NCI-H510A (cell line): ENCODE results near the gene GAS7.
"Not testable (repeated sequence)": the region's sequence is repeated elsewhere in the genome, so short reads cannot be mapped to it uniquely, and the experiment has no call there.

Experiments
- DNase-seq: peaks from one replicate; lab custom pipeline; 2025; lab: John Stamatoyannopoulos, UW

The GAS7 gene

DNA sequence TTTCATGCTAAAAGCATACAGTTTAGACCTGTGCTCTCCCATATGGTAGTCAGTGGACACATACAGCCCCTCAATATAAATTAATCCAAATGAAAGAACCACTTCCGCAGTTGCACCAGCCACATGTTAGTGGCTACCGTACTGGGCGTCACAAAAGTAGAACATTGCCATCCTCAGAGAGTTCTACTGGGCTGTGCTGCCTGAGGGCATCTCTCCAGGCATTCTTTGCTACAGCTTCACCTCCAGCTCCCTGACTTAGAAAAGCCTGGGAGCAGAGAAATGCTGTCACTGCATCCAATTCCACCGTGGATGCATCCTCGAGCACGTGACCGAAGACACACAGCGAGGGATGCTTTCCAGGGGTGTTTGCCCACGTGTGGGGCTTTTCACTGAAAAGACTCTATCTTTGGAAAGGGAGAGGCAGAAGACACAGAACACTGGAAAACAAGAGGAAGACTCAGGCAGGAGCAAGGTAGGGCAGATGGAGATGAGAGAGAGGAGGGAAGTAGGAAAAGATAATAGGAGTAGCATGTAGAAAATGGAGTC is 86.4 kb downstream of the GAS7 start:
- no peak for DNase-seq

DNA sequence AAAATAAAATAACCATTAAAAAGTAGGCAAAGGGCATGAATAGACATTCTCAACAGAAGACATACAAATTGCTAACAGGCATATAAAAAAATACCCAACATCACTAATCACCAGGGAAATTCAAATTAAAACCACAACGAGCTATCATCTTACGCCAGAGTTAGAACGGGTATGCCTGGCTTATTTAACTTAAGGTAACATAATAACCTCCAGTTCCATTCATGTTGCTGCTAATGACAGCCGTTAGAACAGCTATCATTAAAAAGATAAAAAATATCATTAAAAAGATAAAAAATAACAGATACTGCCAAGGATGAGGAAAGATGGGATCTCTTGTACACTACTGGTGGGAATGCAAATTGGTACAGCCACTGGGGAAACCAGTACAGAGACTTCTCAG is 89.3 kb downstream of the GAS7 start:
- no peak for DNase-seq

DNA sequence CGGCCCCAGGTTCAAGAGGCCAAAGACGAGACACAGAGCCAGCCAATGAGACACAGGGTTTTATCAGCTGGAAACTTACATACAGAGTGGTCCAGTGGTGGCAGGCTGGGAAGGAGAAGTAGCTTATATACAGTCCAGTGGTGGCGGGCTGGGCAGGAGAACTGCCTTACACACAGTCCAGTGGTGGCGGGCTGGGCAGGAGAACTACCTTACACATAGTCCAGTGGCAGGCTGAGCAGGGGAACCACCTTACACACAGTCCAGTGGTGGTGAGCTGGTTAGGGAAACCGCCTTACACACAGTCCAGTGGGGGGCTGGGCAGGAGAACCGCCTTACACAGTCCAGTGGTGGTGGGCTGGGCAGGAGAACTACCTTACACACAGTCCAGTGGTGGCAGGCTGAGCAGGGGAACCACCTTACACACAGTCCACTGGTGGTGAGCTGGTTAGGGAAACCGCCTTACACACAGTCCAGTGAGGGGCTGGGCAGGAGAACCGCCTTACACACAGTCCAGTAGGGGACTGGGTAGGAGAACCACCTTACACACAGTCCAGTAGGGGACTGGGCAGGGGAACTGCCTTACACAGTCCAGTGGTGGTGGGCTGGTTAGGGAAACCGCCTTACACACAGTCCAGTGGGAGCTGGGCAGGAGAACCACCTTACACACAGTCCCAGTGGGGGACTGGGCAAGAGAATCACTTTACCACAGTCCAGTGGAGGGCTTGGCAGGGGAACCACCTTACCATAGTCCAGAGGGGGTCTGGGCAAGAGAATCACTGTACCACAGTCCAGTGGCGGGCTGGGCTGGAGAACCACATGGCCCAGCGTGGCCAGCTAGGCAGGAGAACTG is 90.9 kb downstream of the GAS7 start:
- DNase-seq = no peak

DNA sequence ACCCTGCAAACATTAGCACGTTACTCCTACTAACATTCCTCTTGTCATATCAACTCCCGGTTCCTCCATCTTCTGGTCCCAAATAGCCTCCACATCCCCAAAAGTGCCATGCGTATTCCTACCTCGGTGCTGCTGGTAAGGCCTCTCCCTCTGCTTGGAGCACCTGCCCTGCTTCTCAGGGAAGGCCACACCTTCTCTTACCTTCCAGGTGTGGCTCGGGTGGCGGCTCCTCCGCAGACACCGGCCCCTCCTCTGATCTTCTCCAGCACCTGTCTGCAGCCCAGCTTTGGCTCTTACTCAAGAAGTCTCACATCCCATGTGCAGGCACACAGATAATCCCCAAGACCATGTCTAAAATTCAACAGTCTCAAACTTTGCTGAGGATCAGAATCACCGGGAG is 92.3 kb downstream of the GAS7 start:
- DNase-seq = no peak

DNA sequence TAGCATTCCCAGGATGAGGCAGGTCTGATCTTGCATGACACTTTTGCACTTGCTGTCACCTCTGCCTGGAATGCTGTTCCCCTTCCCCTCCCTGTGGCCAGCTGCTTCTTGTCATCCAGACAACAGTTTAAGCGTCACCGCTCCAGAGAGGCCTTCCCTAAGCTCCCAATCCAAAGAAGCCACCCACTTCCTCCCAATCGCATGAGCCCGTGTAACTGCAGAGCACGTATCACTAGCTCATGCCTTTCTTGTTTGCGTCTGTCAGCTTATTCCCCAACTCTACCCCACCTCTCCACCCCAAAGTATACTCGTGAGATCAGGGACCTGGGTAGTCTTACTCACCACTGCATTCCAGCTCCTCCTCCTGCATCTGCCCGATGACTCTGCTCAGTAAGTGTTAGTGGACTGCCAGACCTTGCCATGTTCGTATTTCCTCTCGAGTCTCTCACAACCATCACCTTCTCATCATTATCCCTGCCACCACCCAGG is 92.8 kb downstream of the GAS7 start:
- no peak for DNase-seq

DNA sequence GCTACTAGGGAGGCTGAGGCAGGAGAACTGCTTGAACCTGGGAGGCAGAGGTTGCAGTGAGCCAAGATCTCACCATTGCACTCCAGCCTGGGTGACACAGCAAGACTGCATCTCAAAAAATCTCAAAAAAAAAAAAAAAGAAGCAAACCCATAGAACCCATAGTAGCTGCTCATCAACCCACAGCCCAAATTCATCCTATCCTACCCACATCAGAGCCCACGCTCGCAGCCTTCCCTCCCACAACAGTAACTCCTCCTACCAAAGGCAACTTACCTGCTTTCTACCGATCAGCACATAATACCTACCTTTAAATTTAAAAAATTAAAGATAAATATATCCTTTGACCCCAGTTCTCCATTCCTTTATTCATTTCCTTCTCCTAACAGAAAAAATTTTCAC is 94.7 kb downstream of the GAS7 start:
- DNase-seq = no peak

DNA sequence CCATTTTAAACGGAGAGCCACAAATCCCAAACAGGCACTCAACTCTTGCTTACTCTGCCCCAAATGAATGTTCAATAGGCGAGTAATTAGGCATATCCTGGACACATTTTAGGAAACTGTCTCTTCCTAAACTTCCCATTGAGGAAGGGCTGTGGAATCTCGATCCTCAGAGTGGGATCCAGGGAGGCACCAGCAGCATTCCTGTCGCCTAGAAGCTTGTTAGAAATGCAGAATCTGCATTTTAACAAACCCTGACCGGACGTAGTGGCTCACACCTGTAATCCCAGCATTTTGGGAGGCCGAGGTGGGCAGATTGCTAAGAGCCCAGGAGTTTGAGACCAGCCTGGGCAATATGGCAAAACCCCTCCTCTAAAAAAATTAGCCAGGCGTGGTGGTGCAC is 95.6 kb downstream of the GAS7 start:
- no peak for DNase-seq

DNA sequence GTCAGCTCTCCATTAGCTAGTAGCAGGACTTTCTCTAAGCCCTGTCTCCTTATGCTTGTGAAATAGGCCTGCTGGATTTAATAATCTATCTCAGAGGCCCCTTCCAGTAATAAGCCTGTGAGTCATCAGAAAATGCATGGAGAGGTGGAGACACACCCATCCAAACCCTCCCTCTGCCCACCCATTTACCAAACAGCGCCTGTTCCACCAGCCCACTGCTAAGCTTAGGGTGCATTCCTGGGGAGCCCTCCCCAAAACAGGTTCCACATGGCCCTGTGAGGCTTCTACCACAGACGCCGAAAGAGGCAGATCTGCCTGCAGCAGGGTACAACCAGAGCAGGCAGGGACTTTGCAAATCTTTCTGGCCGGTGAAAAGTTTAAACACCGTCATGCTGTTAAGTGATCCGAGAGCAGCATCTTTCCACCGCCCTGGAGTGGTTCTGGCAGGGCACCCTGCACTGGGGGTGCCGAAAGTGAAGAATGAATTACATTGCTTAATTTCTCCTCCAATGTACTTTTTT is 99.3 kb downstream of the GAS7 start:
- no peak for DNase-seq

DNA sequence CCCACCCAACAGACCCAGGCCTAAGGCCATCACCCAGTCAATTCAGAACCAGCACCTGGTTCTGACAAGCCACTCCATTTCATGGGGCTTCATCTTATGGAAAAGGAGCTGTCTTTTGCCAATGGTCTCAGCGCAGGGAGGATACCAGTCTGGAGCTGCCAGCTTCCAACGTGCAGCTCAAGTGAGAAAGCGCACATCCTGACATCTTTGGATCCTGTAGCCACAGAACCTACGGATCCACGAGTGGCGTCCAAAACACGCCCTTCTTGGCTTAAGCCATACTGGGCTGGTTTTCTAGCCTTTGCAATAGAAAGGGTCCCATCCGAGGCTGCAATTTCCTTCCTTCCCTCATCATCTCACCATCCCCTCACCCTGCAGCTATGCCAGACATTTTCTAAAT is 101.8 kb downstream of the GAS7 start:
- DNase-seq = no peak

DNA sequence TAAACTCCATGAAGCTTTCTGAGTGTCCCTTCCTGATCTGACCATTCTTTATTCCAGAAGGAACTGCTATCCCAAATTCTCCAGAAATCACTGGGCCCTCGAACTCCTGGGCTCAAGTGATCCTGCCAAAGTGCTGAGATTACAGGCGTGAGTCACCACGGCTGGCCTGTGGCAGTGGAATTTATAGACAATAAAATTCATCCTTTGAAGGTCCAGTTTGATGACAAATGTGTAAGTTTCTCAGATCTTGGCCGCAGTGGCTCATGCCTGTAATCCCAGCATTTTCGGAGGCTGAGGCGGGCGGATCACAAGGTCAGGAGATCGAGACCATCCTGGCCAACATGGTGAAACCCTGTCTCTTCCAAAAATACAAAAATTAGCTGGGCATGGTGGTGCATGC is 103.1 kb downstream of the GAS7 start:
- DNase-seq = not testable (repeated sequence)

DNA sequence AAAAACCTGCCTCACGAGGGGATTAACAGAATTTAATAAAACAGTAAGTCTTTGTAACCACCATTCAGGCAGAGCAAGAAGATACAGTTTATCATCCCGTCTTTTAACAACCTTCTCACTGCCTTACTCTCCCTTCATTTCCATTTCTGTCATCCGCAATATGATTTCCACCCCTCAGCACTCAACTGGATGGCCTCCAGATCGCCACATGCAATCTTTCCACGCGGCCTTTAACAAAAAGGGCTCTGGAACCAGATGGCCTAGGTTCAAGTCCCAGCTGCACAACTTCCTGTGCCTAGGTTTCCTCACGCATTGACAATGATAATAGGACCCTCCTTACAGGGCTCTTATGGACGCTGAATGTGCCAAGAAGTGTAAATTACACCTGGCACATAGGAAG is 103.6 kb downstream of the GAS7 start:
- no peak for DNase-seq

DNA sequence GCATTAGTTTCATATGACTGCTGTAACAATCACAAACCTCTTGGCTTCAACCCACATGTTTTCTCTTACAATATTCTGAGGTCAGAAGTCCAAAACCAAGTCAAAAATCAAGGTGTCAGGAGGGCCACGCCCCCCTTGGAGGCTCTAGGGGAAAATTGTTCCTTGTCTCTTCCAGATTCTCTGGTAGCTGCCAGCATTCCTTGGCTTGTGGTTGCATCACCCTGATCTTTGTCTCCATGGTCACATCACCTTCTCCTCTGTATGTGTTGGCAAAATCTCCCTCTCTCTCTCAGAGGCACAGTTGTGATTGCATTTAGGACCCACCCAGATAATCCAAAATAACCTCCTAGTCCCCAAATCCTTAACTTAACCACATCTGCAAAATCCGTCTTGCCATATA is 105.8 kb downstream of the GAS7 start:
- no peak for DNase-seq

DNA sequence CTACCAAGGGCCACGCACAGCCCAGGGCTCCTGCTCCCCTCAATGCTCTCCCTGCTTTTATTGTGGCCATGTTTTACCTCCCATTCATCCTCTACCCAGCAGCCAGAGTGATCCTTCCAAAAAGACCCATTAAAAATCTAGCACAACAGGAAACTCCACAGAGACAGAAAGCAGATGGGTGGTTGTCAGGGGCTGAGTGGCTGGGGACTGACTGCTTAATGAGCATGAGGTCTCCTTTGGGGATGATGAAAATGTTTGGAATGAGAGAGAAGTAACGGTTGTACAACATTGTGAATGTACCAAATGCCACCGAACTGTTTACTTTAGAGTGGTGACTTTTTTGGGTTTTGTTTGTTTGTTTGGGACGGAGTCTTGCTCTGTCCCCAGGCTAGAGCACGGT is 107.4 kb downstream of the GAS7 start:
- no peak for DNase-seq

DNA sequence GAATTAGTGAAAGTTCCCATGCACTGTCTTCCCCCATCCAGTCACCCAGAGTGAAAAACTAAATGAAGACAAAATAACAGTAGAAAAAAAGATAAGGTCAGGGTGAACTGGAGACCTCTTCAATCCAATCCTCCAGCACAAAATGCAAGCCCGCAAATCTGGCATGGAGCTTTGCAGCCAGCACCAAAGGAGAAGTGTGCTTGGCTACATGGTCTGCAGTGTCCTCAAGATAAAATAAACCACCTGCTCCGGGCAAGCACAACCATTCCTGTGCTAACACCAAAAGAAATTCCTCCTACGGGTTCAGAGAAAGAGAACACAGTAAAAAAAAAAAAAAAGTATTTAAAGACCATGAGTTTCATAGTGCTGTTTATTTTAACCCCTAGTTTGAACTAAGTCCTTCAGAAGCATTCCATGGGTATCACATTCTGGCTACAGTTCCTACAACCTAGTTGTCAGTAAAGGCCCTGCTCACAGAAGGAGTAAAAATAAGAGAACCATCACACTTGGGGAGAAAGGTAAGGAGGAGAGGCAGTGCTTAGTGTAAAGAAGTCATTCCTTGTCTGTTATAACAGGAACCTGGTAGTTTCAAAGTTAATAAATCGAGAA is 109.1 kb downstream of the GAS7 start:
- DNase-seq = no peak

DNA sequence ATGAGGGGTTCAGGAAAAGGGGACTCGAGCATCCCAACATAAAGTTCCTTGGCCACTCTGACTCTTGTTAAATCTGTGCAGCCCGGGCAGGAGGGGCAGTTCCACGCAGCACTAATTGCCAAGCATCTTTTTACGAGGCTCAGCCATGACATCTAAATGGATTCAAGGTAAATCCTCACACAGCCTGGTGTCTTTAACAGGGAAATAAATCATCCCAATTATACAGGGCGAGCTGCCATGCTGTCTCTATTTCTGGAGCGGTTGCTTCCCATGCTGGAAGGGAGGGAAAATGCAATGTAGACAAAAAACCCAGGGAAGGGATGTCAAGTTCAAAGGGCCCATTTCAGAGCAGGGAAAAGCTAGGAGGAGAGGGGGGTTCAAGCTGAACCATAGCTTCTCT is 110.0 kb downstream of the GAS7 start:
- no peak for DNase-seq

DNA sequence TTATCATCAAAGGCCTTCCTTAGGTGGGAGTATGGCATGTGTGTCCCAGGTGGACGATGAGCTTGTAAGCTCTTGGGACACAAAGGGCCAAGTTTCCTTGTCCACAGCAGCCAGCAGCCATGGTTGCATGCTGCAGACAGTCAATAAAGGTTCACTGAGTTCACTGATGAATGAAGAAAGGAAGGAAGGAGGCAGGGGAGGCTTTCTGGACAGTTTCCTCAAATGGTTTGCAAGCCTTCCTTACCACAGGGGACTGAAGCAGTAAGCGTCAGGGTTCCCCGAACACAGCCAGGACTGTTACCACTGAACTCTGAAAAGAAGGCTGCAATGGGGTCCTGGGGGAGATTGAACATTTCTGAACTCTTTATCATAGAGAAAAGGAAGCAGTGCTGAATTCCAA is 111.1 kb downstream of the GAS7 start:
- DNase-seq = no peak

DNA sequence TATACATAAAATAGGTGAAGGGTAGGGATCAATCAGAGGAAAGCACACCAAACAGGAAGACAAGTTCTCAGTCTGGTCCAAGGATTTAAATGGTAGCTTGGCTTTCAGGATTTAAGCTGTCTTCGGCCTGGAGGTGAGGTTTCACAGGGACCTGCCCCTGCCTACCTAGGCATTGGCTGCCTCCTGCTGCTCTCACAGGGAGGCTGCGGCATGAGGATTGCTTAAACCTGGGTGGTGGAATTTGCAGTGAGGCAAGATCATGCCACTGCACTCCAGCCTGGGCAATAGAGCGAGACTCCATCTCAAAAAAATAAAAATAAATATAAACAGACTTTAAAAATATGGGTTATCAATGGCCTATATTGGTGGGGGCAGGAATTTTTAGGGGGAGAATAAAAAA is 114.5 kb downstream of the GAS7 start:
- no peak for DNase-seq

DNA sequence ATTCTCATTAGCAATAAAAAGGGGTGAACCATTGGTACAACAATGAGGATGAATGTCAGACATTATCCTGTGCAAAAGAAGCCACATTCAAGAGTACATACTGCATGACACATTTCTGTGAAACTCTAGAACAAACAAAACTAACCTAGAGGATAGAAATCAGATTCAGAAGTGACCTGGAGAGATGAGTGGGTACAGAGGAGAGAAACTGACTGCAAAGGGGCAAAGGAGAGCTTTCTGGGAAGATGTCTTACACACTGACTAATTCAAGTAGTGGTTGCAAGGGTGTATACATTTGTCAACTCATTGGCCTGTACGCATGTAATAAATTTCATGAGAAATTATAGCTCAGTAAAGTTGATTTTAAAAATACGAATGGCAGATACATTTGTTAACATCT is 115.6 kb downstream of the GAS7 start:
- DNase-seq = no peak

DNA sequence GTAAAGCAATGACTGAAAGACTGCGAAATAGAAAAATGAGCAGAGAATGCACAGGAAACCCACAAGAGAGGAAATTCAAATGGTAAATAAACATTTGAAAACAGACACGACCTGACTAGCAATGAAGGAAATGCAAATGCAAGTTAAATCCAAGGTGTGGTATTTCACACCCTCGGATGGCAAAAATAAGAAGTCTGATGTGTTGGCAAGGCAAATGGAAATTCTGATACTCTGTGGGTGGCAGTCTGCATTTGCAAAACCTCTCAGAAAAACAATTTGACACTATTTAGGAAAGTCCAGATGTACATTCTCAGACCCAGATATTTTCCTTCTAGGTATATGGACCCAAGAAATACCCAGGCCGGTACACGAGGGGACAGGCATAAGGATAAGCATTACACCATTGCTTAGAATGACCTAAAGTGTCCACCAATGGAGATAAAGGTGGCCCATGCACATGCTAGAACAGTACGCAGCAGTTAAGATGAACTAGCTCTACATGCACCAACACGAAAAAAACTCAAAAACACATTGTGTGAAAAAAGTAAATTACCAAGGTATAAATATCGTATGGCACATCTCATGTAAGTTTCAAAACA is 116.7 kb downstream of the GAS7 start:
- no peak for DNase-seq

DNA sequence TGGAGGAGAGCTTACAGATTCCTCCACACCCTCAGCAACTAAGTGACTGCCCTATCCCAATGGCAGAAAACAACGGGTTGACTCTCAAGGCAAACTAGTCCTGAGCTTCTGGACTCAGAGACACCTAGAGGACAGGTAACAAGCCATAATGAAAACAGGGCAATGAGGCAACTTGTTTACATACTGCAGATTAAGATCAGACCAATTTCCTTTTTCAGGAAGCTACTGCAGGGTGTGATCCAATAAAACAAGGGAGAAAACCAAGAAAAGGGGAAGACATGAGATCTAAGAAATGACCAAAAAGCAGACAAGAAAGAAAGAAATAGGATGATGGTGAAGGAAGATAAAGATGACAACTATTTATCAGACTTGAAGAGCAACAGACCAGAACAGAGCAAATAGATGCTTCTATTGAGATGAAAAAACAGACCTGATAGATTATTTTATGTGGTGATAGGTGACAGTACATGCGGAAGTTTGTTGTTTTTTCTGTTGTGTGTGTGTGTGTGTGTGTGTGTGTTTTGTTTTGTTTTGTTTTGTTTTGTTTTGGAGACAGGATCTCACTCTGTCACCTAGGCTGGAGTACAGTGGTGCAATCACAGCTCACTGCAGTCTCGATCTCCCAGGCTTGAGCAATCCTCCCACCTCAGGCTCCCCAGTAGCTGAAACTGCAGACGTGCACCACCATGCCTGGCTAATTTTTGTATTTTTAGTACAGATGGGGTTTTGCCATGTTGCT is 120.7 kb downstream of the GAS7 start:
- no peak for DNase-seq

DNA sequence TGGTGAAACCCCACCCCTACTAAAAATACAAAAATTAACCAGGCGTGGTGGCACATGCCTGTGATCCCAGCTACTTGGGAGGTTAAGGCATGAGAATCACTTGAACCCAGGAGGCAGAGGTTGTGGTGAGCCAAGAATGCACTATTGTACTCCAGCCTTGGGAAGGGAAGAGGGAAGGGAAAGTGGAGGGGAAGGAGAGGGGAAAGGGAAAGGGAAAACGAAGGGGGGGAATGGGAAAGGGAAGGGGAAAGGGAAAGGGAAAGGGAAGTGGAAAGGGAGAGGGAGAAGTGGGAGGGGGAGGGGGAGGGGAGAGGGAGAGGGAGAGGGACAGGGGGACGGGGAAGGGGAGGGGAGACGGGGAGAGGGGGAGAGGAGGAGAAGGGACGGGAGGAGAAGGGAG is 122.5 kb downstream of the GAS7 start:
- DNase-seq = no peak

DNA sequence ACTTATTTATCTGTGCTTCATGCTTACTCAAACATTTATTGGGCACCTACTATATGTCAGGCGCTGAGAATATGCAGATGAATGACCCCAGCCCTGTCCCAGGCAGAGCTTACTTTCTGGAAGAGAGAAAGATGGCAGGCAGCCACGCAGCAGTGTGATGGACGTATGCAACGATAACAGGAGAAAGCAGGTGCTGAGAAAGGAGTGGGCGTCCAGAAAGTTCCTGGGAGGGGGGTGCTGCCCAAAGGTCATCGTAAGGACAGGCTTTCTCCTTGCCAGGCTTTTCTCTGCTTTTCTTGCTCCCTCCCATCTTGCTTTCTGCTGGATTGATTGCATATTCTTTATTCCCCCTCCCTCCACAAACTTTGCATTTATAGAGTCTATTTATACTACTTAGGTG is 124.5 kb downstream of the GAS7 start:
- DNase-seq = no peak
